B cell (primary cell): ENCODE measurements around the gene PNPLA2. TPM values are rescaled to one million over a fixed set of nuclear protein-coding genes. Genes with fewer than 3 reads are reported as not detected.
A peak's percentile ranks its signal among the peaks of the same experiment; 100 is the strongest.

Experiments used
- ATAC-seq: fragments of 200-7000 bp; cut with Tn5 transposase; one replicate; pipeline ENCODE4 v1.10.0; 2021; ENCODE audit warnings: low read depth, mild to moderate bottlenecking, moderate number of reproducible peaks, moderate library complexity
- CTCF ChIA-PET: fragments of 350-600 bp; sonication (Branson Sonifier 250); formaldehyde crosslinking; loops from one replicate; lab custom pipeline; 2021; ENCODE audit warnings: antibody characterized with exemption, inconsistent platforms; lab: Charles Lee
- POLR2A ChIA-PET: fragments of 350-600 bp; sonication (Branson Sonifier 250); formaldehyde crosslinking; loops from one replicate; lab custom pipeline; 2021; ENCODE audit warnings: antibody characterized with exemption; lab: Charles Lee
- DNase-seq: peaks from one replicate; pipeline ENCODE4 v3.0.0; 2013
- H2AFZ ChIP-seq: 2 replicates; pipeline ENCODE4 v1.6.1; 2012; ENCODE audit warnings: mild to moderate bottlenecking, low read depth, low read length; ENCODE audit not compliant: insufficient read depth, poor library complexity, severe bottlenecking
- H3K27ac ChIP-seq, 2 donors: 1 replicate in 1 of 2; 2 replicates in 1 of 2; pipeline ENCODE4 v1.5.1; 2012 to 2013; ENCODE audit warnings: low read length in 2 of 2, mild to moderate bottlenecking in 2 of 2, moderate library complexity in 1 of 2
- H3K27me3 ChIP-seq, 4 experiments: fragments of 200-600 bp in 1 of 4; sonication (generic) in 1 of 4; replicated peaks in 1 of 4; 1 replicate in 2 of 4; 2 replicates in 2 of 4; pipeline versions ENCODE4 v1.6.1 to v1.7.0; 2013 to 2016; ENCODE audit warnings: low read length in 3 of 4, mild to moderate bottlenecking in 2 of 4, mixed read lengths in 1 of 4, moderate library complexity in 1 of 4; ENCODE audit not compliant: insufficient read depth in 4 of 4, control insufficient read depth in 3 of 4; ENCODE audit errors: control extremely low read depth in 1 of 4
- H3K36me3 ChIP-seq, 2 experiments: replicated peaks in 1 of 2; 1 replicate in 1 of 2; 2 replicates in 1 of 2; pipeline versions ENCODE4 v1.6.1 to v1.7.1; 2013; ENCODE audit warnings: low read length in 1 of 2; ENCODE audit not compliant: insufficient read depth in 2 of 2, control insufficient read depth in 1 of 2; ENCODE audit errors: control extremely low read depth in 1 of 2, extremely low read depth in 1 of 2
- H3K4me1 ChIP-seq, 2 donors: fragments of 200-600 bp in 1 of 2; sonication (generic) in 1 of 2; 1 replicate in 1 of 2; 2 replicates in 1 of 2; pipeline versions ENCODE4 v1.5.1 to v1.6.1; 2013 to 2017; ENCODE audit warnings: low read length in 2 of 2; ENCODE audit not compliant: control insufficient read depth in 2 of 2, insufficient read depth in 2 of 2
- H3K4me2 ChIP-seq: replicated peaks from 2 replicates; pipeline ENCODE3; 2012; ENCODE audit warnings: mild to moderate bottlenecking, low read depth, low read length; ENCODE audit not compliant: poor library complexity, severe bottlenecking
- H3K4me3 ChIP-seq, 5 experiments: fragments of 200-600 bp in 1 of 5; sonication (generic) in 1 of 5; 1 replicate in 3 of 5; 2 replicates in 2 of 5; pipeline versions ENCODE4 v1.5.1 to v1.7.0; 2011 to 2016; ENCODE audit warnings: low read length in 4 of 5, mild to moderate bottlenecking in 4 of 5, low read depth in 2 of 5, control low read depth in 1 of 5, moderate library complexity in 1 of 5; ENCODE audit not compliant: insufficient read depth in 1 of 5; ENCODE audit errors: control extremely low read depth in 1 of 5, extremely low read depth in 1 of 5
- H3K79me2 ChIP-seq: fragments of 200-600 bp; sonication (generic); one replicate; pipeline ENCODE4 v1.6.0; 2016; ENCODE audit warnings: low read length; ENCODE audit not compliant: control insufficient read depth, insufficient read depth
- H3K9ac ChIP-seq: fragments of 200-600 bp; sonication (generic); 2 replicates; pipeline ENCODE4 v1.6.1; 2017; ENCODE audit warnings: mild to moderate bottlenecking, low read length, moderate library complexity
- H3K9me3 ChIP-seq, 3 donors: one replicate each; pipeline versions ENCODE4 v1.6.1 to v1.7.1; 2013; ENCODE audit warnings: low read length in 2 of 3; ENCODE audit not compliant: control insufficient read depth in 2 of 3, insufficient read depth in 1 of 3; ENCODE audit errors: control extremely low read depth in 1 of 3
- H4K20me1 ChIP-seq: 2 replicates; pipeline ENCODE4 v1.6.0; 2012; ENCODE audit warnings: mild to moderate bottlenecking, low read length; ENCODE audit not compliant: insufficient read depth, control insufficient read depth, poor library complexity, severe bottlenecking
- H3K27ac Mint-ChIP-seq: one replicate; pipeline ENCODE4 v1.8.0; 2021; ENCODE audit warnings: mixed read lengths
- H3K27me3 Mint-ChIP-seq: one replicate; pipeline ENCODE4 v1.8.0; 2021; ENCODE audit warnings: mixed read lengths
- H3K4me1 Mint-ChIP-seq: one replicate; pipeline ENCODE4 v1.8.0; 2021; ENCODE audit warnings: mixed read lengths
- H3K4me3 Mint-ChIP-seq: one replicate; pipeline ENCODE4 v1.8.0; 2021; ENCODE audit warnings: mixed read lengths
- H3K9me3 Mint-ChIP-seq: one replicate; pipeline ENCODE4 v1.8.0; 2022; ENCODE audit warnings: mixed read lengths; ENCODE audit not compliant: insufficient read depth
- EZH2 ChIP-seq: IDR thresholded peaks from 2 replicates; pipeline ENCODE4 v1.6.1; 2012; ENCODE audit warnings: borderline replicate concordance, low read depth, mild to moderate bottlenecking, moderate library complexity, low read length; ENCODE audit not compliant: insufficient read depth, poor library complexity, severe bottlenecking
- WGBS: methylation state at CpG from one replicate; pipeline ENCODE4 v1.1.5; 2013; ENCODE audit warnings: missing lambda C conversion rate; ENCODE audit not compliant: insufficient coverage; 5-methylcytosine and 5-hydroxymethylcytosine counted together
- intact Hi-C: fragments of 100-400 bp; cut with micrococcal nuclease; formaldehyde crosslinking; loops from one replicate; pipeline ENCODE4 v1.10.0; 2022
- polyA plus RNA-seq: library from polyadenylated mRNA; depleted of rRNA; stranded (reverse); fragments of >200 nt; gene quantifications from 2 replicates; pipeline ENCODE4 v1.2.3, GENCODE V29; 2012
- total RNA-seq, 2 donors: library from RNA; stranded (reverse); fragments of 120-200 nt in 1 of 2; gene quantifications; 1 replicate in 1 of 2; 2 replicates in 1 of 2; pipeline versions ENCODE4 v1.2.3 to v1.2.4, GENCODE V29; 2013 to 2022
- TF ChIP-seq, protein P1 (sequence below): fragments of 200-600 bp; IDR thresholded peaks from one replicate; pipeline ENCODE4 v1.8.0; 2022; ENCODE audit warnings: antibody characterized with exemption, mild to moderate bottlenecking

PNPLA2 gene
- total and polyA plus RNA-seq, 2 donors (not counting 1 experiment from before 2014, with no cell fraction given), result 208 to 276 TPM

DNA sequence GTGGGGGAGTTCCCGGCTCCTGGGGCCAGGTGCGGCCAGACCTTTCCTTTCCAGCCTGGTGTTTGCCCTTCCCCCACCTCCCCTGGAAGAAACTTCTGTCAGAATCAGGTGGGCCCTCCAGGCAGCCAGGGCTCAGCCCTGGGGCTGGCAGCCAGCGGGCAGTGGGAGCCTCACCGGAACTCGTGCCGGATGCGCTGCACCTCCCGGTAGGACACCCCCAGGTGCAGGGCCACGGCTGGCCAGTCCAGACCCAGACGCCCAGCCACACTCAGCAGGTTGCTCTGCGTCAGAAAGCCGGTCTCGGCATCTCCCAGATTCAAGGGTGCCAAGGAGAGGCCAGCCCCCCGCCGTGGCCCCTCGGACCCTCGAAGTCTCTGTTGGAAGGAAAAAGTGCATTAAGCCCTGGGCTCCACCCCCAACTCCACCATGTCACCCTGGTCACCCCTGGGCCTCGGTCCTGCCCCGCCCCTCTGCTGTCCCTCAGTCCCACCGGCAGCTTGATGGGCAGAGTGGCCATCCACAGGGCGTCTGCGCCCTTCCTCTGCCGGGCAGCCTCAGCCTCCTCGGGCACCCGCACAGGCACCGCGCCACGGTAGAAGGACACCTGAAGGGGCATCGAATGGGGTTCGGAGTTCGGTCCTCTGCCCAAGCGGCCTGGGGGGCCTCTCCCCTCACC lies 18.9 kb upstream of the PNPLA2 start:
- ATAC-seq (no peak), DNase-seq (no peak)
- Histone ChIP-seq H3K36me3 (peaks cover 0 to 9% of the 10 kb centered on the region in 2 experiments), H3K9ac (no peak overlapping the region), H3K27ac (no peak overlapping the region), H3K27me3 (no peaks in the 10 kb centered on the region), H3K9me3 (no peaks in the 10 kb centered on the region), H4K20me1 (peaks cover 66% of the 10 kb centered on the region), H3K4me2 (no peak overlapping the region), H3K4me1 (peaks cover 27 to 50% of the 10 kb centered on the region in 2 donors), H2AFZ (no peak overlapping the region), H3K4me3 (no peak overlapping the region), H3K79me2 (peaks cover 79% of the 10 kb centered on the region)
- ChIA-PET POLR2A (interaction anchor here (2.8 kb wide), 1 partner anchor 9 kb away, joined by 12 read pairs; the partner anchor contains the start of gene RPLP2), CTCF (interaction anchor here (1.3 kb wide), 2 partner anchors 9 to 43 kb away, joined by 3 to 5 read pairs; partner anchors contain the start of gene RPLP2)
- Mint-ChIP-seq H3K4me3 (peak overlapping the region; percentile 16), H3K4me1 (peaks cover 21% of the 10 kb centered on the region), H3K27me3 (no peaks in the 10 kb centered on the region), H3K9me3 (no peaks in the 10 kb centered on the region), H3K27ac (no peak overlapping the region)
- TF ChIP-seq, protein P1, sequence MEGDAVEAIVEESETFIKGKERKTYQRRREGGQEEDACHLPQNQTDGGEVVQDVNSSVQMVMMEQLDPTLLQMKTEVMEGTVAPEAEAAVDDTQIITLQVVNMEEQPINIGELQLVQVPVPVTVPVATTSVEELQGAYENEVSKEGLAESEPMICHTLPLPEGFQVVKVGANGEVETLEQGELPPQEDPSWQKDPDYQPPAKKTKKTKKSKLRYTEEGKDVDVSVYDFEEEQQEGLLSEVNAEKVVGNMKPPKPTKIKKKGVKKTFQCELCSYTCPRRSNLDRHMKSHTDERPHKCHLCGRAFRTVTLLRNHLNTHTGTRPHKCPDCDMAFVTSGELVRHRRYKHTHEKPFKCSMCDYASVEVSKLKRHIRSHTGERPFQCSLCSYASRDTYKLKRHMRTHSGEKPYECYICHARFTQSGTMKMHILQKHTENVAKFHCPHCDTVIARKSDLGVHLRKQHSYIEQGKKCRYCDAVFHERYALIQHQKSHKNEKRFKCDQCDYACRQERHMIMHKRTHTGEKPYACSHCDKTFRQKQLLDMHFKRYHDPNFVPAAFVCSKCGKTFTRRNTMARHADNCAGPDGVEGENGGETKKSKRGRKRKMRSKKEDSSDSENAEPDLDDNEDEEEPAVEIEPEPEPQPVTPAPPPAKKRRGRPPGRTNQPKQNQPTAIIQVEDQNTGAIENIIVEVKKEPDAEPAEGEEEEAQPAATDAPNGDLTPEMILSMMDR, result no peak
- TF ChIP-seq EZH2, result no peak
- intact Hi-C loops, result loop anchor here (5.0 to 10.0 kb wide), 4 partner anchors 72 to 592 kb away; partner anchors contain the start of genes BET1L, HRAS, LRRC56 and PTDSS2
- WGBS, result 98% methylated on average over 32 of the region's 32 CpGs

DNA sequence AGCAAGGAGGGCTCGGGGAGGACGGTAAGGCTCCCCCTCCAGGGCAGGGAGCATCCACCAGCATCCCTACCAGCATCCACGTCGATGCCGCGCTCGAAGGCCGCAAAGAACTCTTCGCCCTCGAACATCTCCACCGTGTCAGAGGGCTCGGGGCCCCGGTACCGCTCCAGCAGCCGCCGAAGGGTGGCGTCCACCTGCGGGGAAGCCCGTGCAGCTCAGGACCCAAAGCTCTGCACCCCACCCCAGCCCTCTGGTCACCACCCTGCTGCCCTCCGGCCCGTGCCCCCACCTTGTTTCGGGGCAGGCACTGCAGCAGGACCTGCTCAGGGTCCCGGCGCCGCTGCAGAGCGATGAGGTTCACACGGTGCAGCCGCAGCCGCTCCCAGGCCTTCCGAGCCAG lies 18.2 kb upstream of the PNPLA2 start:
- Mint-ChIP-seq H3K27ac (no peak overlapping the region), H3K4me1 (peaks cover 20% of the 10 kb centered on the region), H3K9me3 (no peaks in the 10 kb centered on the region), H3K27me3 (no peaks in the 10 kb centered on the region), H3K4me3 (no peak overlapping the region)
- DNase-seq (no peak), ATAC-seq (no peak)
- Histone ChIP-seq H3K9ac (no peak overlapping the region), H3K9me3 (no peaks in the 10 kb centered on the region), H2AFZ (no peak overlapping the region), H3K79me2 (peaks cover 73% of the 10 kb centered on the region), H3K4me3 (no peak overlapping the region), H3K36me3 (peaks cover 0 to 9% of the 10 kb centered on the region in 2 experiments), H4K20me1 (peaks cover 59% of the 10 kb centered on the region), H3K27me3 (no peaks in the 10 kb centered on the region), H3K4me2 (no peak overlapping the region), H3K27ac (no peak overlapping the region), H3K4me1 (peaks cover 23 to 46% of the 10 kb centered on the region in 2 donors)
- TF ChIP-seq EZH2, result no peak
- TF ChIP-seq, protein P1, result no peak
- POLR2A ChIA-PET, result interaction anchor here (0.6 kb wide), 2 partner anchors 22 to 36 kb away, joined by 5 to 6 read pairs; no protein-coding TSS in a partner anchor
- CTCF ChIA-PET, result no interaction called here
- intact Hi-C loops, result no loop called here
- WGBS, result 95% methylated on average over 25 of the region's 30 CpGs
